GM21526 (cell line): Measurements from ENCODE around the gene SLC48A1.

Experiments used
- ATAC-seq: cut with Tn5 transposase; IDR thresholded peaks from one replicate; pipeline ENCODE4 v1.9.1; 2021; ENCODE audit warnings: moderate library complexity; ENCODE audit not compliant: unreplicated experiment, low FRiP score

SLC48A1 gene

DNA sequence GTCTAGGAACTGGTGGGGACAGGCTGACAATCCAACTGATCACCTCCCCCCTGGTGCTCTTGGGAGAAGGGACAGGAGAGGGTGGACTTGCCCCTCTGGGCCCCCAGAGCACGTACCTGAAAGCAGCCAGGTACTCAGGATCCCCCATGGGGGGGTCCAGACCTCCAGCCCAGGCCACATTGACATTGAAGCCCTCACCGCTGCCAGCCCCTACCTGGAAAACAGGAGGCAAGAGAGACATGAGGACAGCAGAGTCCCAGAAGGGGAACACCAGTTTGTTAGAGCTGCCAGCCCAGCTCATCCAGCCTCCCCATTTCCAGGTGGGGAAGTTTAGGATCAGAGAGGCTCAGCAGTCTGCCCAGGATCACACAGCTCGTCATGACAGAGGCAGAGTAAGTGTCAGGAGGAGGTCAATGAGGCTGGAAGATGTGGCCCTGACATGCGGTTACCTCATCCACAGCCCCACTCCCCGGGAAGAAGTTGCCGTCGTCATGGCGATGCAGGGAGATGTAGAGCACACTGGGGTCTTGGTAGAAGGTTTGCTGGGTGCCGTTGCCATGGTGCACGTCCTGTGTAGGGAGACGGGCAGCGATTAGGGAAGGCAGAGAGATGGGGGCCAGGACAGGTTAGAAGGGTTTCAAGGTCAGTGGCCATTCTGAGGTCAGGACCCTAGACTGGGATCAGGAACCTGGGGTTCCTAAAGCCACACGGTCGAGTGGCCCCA, 14.7 kb downstream of the SLC48A1 start:
- ATAC-seq = no peak

- ATAC-seq = no peak
These were observed 16.1 kb downstream of the SLC48A1 start for GRCh38 chr12:47789141-47789540.

DNA sequence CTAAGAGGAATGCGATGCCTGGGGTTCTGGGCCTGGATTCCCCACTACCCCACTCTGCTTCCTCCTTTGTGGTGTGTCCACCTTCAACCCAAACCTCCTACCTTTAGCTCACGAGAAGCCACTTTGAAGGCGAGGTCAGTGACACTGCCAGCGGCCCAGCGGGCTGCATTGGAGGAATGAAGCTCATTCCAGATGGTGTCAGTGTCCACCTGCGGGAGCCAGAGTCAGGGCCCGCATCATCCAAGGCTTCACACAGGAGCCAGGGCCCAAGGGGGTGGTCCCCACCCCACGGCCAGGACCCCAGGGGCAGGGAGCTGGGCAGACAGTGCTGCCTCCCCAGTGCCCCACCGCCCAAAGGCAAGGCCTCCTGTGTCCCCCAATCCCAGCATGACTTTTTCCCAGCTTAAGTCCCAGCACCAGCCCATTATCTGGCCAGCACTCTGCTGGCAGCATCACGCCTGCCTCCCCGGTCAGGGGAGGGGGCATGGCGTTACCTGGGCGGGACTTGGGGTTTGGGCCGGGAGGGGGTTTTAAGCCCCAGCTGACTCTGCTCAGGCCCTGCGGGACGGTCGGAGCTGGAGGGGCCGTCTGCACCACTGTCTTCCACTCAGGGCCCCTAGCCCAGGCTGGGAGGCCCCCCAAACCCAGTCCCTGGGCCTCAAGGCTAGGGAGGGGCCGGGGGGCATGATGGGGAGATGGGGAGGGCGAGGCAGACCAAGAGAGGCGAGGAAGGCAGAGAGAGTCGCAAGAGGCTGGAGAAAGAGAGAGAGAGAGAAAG, 16.9 kb downstream of the SLC48A1 start:
- no peak for ATAC-seq

DNA sequence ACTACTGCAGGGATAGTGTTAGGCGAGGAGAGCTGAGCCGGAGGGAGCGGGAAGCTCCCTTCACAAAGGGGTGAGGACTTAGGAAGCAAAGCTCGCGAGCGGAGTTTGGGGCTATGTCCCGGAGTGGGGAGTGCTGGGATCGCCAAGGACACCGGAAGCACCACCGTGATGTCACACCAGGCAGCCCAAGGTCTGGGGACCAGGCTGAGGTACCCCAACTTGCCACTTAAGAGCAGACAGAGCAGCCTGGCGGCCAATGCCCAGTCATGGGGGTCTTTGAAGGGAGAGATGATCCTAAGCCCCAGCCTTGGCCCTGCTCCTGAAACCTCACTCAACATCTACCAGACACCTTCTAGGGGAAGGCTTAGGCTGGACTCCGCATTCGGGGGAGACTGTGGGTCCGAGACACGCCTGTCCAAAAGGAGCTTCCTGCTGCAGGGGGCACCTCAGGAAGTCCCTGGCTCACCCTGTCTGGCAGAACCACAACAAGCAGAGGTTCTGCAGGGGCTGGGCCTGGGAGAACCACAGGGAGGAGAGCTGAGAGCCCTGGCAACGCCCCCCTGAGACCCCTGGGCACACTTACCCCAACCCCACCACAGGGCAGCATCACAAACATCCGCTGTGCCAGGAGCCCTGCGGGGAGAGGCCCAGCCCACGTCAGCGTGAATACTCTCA, 17.8 kb downstream of the SLC48A1 start:
- ATAC-seq = no peak

- ATAC-seq = no peak
These were observed 18.3 kb downstream of the SLC48A1 start for GRCh38 chr12:47791351-47791746.

DNA sequence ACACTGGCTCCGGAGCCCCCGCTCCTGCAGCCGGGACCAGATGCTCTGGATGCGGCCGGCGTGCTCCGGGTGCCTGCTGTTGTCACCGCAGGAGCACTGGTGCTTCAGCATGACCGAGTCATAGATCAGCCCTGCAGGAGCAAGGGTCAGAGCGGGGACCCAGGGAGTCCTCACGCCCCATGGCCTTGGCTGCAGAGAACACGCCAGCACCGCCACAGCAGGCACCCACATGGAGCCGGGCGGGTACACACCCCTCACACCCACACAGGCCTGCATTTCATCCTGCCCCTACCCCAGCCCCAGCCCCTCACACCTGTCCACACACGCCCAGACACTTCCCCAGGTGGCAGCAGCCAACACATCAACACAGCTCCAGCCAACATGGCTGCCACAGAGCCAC, 18.8 kb downstream of the SLC48A1 start:
- ATAC-seq = no peak

DNA sequence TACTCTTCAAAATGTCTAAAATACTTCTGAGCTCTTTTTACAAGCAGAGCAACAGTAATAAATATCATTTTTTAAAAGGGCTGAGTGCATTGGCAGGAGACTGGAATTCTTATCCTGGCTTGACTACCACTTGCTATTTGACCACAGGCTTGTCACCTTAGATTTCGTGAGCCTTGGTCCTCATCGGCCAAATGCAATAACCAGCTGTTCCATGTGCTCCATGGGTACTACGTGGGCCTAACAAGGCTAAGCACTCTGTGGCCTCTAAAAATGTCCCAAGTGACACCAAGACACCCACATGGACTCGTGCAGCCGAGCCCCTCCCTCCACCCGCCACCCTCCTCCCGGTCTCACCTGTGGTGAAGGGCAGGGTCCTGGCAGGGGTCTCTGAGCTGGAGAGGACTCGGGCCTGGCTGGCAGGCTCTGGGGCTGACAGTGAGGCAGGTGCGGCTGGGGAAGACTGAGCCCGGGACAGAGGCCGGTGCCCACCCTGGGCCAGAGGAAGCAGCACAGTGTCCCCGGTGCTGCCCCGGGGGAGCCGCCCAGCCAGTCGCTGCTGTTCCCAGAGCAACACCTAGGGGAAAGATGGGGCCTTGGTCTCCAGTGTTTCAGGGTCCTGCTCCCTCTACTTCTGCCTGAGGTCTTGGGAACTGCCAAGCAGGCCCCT, 20.1 kb downstream of the SLC48A1 start:
- no peak for ATAC-seq

DNA sequence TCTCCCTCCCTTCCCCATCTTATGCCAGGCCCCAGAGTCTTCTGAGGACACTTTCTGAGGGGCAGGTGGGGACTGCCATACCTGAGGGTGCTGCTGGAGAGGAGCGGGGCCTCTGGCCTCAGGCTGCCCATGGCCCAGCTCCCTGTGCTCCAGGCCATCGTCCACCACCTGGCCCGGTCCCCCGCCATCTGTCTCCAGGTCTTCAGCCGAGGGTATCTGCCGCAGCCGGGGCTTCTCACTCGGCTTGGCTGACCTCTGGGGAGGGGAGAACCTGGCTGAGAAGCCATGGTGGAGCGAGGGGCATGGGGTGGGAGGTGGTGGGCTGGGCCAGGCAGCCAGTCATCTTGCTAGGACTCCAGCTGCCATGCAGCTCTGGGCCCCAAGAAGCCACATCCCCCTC, 21.6 kb downstream of the SLC48A1 start:
- no peak for ATAC-seq

DNA sequence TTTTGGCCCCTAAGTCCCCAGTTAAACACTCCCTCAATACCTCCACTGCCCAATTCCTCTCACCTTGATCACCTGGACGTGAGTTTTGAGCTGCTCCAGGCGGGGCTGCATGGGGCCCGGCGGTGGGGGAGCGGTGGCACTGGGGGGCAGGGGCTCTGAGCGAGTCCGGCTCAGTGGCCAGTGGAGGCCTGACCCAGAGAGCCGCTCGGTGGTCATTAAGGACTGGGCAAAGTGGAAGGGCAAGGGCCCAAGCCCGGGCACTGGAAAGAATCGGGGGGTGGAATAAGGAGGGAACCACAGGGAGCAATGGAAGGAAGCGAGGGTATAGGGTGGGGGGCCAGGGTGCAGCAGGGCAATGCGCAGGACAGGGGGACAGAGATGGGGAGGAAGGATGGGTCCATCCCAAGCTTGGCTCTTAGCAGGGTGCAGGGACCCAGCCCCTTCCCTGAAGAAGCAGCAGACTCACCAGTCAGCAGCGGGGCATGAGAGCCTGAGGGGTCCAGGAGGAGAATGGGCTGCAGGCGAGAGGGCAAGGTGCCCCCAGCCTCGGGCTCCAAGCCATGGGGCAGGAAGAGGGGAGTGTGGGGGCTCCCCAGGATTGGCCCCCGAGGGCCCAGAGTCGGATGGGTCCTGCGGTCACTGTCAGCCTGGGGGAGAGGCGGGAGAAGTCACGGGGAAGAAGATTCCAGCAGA, 22.2 kb downstream of the SLC48A1 start:
- ATAC-seq = no peak

- no peak for ATAC-seq
These were observed 22.9 kb downstream of the SLC48A1 start for GRCh38 chr12:47795814-47796411.

DNA sequence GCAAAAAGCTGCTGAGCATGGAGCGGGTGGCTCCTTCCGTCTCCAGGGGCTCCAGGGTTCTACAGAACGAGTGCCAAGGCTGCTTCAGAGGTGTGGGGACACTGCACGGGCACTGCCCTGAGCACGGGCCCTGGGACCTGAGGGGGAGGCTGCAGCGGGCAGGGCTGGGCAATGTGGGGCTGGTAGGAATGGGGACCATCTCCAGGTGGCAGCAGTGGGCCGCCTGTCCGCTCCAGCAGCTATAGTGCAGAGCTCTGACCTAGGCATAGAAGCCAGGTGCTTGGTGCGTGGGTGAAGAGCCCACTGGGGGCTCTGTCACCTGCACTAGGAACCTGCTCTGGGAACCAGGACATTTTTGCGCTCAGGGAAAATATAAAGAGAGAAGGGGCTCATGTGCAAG, 24.4 kb downstream of the SLC48A1 start:
- no peak for ATAC-seq

DNA sequence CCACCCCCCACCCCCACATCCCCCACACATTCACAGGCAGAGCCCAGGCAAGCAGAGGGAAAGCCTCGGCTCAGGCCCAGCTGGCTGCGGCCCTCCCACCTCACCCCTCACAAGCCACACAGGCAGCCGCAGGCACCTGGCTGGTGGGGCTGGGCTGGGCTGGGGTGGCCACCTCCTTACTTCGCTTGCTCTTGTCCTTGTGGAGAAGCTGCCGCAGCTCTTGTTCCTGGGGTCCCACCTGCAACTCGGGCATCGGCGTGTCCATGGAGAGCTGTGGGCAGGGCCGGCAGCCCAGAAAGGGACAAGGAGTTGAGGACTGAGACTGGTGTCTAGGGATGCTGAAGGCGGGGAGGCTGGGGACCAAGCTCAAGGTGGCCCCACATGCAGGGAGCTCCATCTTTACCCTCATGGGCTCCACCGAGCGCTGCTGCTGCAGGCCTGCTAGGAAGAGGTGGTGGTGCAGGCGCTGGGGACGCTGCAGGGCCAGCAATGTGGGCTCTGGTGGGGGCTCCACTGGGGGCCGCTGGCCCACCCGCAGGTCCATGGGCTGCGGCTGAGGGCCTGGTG, 25.4 kb downstream of the SLC48A1 start:
- no peak for ATAC-seq

DNA sequence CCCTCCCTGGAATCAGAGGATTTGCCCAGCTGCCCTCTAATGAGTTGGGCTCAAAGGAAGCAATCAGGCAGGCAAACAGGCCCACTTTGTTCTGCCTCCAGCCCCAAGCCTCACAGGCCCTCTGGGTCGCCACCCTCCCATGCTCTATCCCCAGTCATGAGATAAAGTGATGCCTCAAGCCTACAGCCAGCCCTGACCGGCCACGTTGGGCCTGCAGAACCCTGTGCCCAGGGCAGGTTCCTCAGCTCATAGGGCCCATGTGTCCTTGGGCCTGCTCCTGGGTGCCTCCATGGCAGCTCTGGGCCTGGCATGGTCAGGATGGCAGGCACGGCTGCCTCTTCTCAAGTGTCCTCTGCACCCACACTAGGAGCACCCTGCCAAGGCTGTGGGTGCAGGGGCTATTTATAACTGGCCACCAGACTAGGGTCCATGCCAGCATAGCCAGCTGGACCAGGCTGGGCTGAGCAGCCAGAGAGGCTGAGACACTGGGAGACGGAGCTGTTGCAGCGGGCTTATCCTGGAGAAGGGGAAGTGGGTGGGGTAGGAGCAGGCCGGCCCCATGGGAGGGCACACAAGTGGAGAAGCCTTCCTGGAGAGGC, 26.4 kb downstream of the SLC48A1 start:
- ATAC-seq = no peak

DNA sequence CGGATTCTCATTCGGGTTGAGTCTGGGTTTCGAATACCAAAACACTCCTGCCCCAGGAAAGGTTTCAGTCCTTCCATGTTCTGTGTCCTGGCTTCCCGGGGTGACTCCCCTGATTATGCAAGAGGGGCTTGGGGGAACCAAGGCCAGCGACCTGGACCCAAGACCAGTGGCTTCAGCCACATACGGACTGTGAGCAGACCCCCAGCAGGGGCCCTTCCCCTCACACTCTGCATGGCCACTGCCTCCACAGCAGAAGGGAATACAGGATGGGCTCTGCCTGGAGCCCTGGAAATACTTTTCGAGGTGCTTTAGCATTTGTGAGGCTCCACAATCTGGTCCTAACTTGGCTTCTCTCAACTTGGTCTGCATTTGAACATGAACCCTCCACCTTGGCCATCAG, 27.5 kb downstream of the SLC48A1 start:
- no peak for ATAC-seq

GRCh38 chr12:47801170-47801903, 28.3 kb downstream of the SLC48A1 start:
- ATAC-seq = no peak

DNA sequence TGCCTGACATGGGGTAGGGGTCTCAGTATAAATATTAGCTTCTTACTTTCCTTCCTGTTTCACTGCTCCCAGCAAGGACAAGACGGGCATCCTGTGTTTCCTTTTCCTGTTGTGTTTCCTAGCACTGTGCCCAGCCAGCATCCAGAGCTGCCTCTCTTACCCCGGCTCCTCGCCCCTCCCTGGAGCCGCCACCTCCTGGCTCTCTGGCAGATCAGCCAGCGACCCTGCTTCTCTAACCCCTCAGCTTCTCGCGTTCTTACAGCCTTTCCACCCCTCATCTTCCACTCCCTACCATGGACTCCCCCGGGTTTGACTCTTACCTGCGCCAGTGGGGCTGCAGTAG, 28.8 kb downstream of the SLC48A1 start:
- ATAC-seq = no peak

- ATAC-seq = no peak
These were observed 29.3 kb downstream of the SLC48A1 start for GRCh38 chr12:47802312-47802711.

DNA sequence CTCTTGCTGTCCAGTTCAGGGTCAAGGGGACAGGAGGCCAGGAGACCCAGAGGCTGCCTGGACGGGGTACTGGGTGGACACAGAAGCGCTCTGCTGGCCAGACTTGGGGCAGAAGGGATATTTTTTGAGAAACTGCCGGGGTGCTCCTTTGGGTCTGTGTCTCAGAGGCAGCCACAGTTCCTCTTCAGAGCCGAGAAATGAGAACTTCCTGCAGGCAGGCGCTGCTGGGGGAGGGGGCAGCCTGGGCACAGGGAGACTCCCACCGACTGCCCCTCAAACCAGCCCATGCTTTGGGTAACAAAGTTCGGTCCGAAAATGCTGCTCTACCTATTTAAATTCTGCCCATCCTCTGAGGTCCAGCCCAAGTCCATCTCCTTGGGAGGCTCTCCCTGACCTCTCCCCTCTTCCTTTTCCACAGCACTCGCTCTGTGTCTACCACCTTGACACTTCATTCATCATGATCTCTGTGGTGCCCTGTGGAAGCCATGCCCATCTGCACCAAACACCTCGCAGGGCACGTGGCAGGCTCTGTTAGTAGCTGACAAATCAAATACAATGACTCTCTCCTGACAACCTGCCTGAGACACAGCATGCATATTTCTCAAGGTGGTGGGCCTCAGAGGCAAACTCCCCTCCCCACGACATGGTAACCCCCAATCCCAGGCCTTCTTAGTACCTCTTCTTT, 30.3 kb downstream of the SLC48A1 start:
- no peak for ATAC-seq
